K562 (cell line): ENCODE results near the gene PDPK1. TPM values are rescaled to one million over a fixed set of nuclear protein-coding genes. Genes with fewer than 3 reads are reported as not detected.

Experiments
- ASH1L ChIP-seq: fragments of 450-650 bp; IDR thresholded peaks from 2 replicates; pipeline ENCODE4 v1.6.1; 2018; ENCODE audit warnings: borderline replicate concordance, mild to moderate bottlenecking, low read depth; ENCODE audit not compliant: partially characterized antibody
- BRCA1 ChIP-seq, 2 experiments: fragments of 450-650 bp in 1 of 2; sonication (generic) in 1 of 2; formaldehyde crosslinking in 1 of 2; IDR thresholded peaks; 2 replicates each; pipeline versions ENCODE4 v1.5.0 to v1.6.1; 2017 to 2020; ENCODE audit warnings: mild to moderate bottlenecking in 1 of 2, missing genetic modification reagents in 1 of 2
- ESRRB ChIP-seq: fragments of 250-450 bp; sonication (Bioruptor Pico); IDR thresholded peaks from 2 replicates; pipeline ENCODE4 v1.5.0; 2020; ENCODE audit warnings: mild to moderate bottlenecking, moderate library complexity, borderline replicate concordance
- HDGF ChIP-seq: fragments of 450-650 bp; IDR thresholded peaks from 2 replicates; pipeline ENCODE4 v1.6.1; 2016
- NCOA1 ChIP-seq: fragments of 450-650 bp; IDR thresholded peaks from 2 replicates; pipeline ENCODE4 v1.6.1; 2016; ENCODE audit warnings: low read depth
- RB1 ChIP-seq: fragments of 450-650 bp; IDR thresholded peaks from 2 replicates; pipeline ENCODE4 v1.6.1; 2017; ENCODE audit warnings: low read depth, mild to moderate bottlenecking
- SETDB1 ChIP-seq: IDR thresholded peaks from one replicate; pipeline ENCODE4 v1.6.1; 2012; ENCODE audit warnings: low read length, control low read depth, inconsistent platforms
- TCF7 ChIP-seq: sonication (generic); IDR thresholded peaks from 2 replicates; pipeline ENCODE4 v1.6.1; 2016; ENCODE audit warnings: antibody characterized with exemption, borderline replicate concordance
- TCFL5 ChIP-seq: fragments of 250-450 bp; sonication (Bioruptor Pico); conservative IDR thresholded peaks from 2 replicates; pipeline ENCODE4 v1.6.1; 2021; ENCODE audit warnings: mild to moderate bottlenecking, moderate library complexity, matching md5 sums
- ZNF766 ChIP-seq: fragments of 200-800 bp; sonication (Bioruptor generic); conservative IDR thresholded peaks from 2 replicates; pipeline ENCODE4 v1.6.1; 2016; ENCODE audit warnings: missing genetic modification characterization, missing compliant biosample characterization
- polyA plus RNA-seq, 8 experiments: library from polyadenylated mRNA; depleted of rRNA in 4 of 8; stranded (reverse) in 5 of 8; unstranded in 3 of 8; fragments of >200 nt; fragmentation: Nextera tagmentation in 2 of 8; fragmentation: Illumina TruSeq in 1 of 8; extraction: Ambion mirVana in 2 of 8; extraction: Trizol in 1 of 8; gene quantifications; 2 replicates each; pipeline versions ENCODE4 v1.2.1 to v1.2.3, GENCODE V29; 2011 to 2014; ENCODE audit warnings: inconsistent platforms in 1 of 8, missing spikeins in 1 of 8
- total RNA-seq, 7 experiments: library from RNA; depleted of rRNA in 6 of 7; stranded (reverse); fragments of >200 nt in 6 of 7; fragmentation: Illumina TruSeq in 2 of 7; extraction: Trizol in 2 of 7; gene quantifications; 2 replicates each; pipeline versions ENCODE4 v1.2.1 to v1.2.3, GENCODE V29; 2011 to 2021; ENCODE audit warnings: low replicate concordance in 1 of 7
- TF ChIP-seq, protein P1 (sequence below): IDR thresholded peaks from 2 replicates; pipeline ENCODE4 v1.6.1; 2014; ENCODE audit warnings: antibody characterized with exemption

Gene PDPK1
- total and polyA plus RNA-seq, 9 of the 15 experiments (the other 6 are each of a cell fraction or from before 2014, with no cell fraction given): 4.0 to 37.2 (median 18.7) TPM

DNA sequence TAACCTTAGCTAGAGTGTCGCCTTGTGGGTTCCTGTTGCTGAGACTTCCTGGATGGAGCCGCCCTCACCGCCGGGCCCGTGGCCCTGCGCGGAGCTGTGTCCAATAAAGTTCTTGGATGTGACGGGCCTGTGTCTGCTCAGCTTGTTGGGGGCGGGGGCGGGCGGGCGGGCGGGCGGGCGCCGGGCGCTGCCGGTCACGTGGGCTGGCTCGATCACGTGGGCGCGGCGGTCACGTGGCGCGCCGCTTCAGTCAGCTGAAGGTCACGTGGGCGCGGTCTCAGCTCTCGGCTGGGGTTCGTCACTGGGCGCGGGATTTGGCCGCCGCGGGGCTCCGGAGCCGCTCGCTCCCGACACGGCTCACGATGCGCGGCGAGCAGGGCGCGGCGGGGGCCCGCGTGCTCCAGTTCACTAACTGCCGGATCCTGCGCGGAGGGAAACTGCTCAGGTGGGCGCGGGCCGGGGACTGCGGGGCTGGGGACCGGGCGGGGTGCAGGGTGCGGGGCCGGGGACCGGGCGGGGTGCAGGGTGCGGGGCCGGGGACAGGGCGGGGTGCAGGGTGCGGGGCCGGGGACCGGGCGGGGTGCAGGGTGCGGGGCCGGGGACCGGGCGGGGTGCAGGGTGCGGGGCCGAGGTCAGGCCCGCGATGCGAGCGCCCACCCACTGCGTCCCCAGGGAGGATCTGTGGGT lies 17.6 kb upstream of the PDPK1 start, which contains the start of gene AMDHD2 (continued):
- TF ChIP-seq SETDB1 (peak; percentile 40), ASH1L (no peak), HDGF (no peak), BRCA1 (IDR thresholded peaks at IDR 0.05) (no peak), BRCA1 (CRISPR knock-in tag; IDR thresholded peaks at IDR 0.05) (no peak), NCOA1 (no peak), ESRRB (CRISPR knock-in tag) (no peak), TCFL5 (no peak), TCF7 (no peak; the same call in 1 of the 2 replicates), ZNF766 (CRISPR knock-in tag) (no peak), RB1 (peak; percentile 91; the same call in 1 of the 2 replicates)
- TF ChIP-seq, protein P1, sequence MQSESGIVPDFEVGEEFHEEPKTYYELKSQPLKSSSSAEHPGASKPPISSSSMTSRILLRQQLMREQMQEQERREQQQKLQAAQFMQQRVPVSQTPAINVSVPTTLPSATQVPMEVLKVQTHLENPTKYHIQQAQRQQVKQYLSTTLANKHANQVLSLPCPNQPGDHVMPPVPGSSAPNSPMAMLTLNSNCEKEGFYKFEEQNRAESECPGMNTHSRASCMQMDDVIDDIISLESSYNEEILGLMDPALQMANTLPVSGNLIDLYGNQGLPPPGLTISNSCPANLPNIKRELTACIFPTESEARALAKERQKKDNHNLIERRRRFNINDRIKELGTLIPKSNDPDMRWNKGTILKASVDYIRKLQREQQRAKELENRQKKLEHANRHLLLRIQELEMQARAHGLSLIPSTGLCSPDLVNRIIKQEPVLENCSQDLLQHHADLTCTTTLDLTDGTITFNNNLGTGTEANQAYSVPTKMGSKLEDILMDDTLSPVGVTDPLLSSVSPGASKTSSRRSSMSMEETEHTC: peak; percentile 97
